BE2C (cell line): Measurements from ENCODE around the gene DZIP3.

Experiments
- DNase-seq: peaks from one replicate; pipeline ENCODE4 v3.0.0-alpha.2; 2020
- H3K27me3 ChIP-seq: fragments of 250-450 bp; sonication (Bioruptor Pico); 2 replicates; pipeline ENCODE4 v1.5.1; 2020; ENCODE audit warnings: mild to moderate bottlenecking
- H3K36me3 ChIP-seq: fragments of 250-450 bp; sonication (Bioruptor Pico); 2 replicates; pipeline ENCODE4 v1.5.1; 2020; ENCODE audit warnings: mild to moderate bottlenecking
- H3K4me1 ChIP-seq: fragments of 250-450 bp; sonication (Bioruptor Pico); 2 replicates; pipeline ENCODE4 v1.5.1; 2020
- H3K4me3 ChIP-seq: 2 replicates; pipeline ENCODE4 v1.5.1; 2011; ENCODE audit warnings: low read depth, low read length
- H3K9me3 ChIP-seq: fragments of 250-450 bp; sonication (Bioruptor Pico); 2 replicates; pipeline ENCODE4 v1.5.1; 2020
- CTCF ChIP-seq: IDR thresholded peaks from 2 replicates; pipeline ENCODE4 v1.5.1; 2012; ENCODE audit warnings: mild to moderate bottlenecking, low read depth, low read length

Gene DZIP3

GRCh38 chr3:108719178-108719806 is 129.8 kb downstream of the DZIP3 start:
- Histone ChIP-seq H3K9me3 (no peaks in the 10 kb centered on the region), H3K4me3 (no peak overlapping the region), H3K27me3 (no peaks in the 10 kb centered on the region; the same call in 1 of the 2 replicates), H3K36me3 (no peaks in the 10 kb centered on the region), H3K4me1 (no peaks in the 10 kb centered on the region)
- no peak for TF ChIP-seq CTCF
- no peak for DNase-seq

DNA sequence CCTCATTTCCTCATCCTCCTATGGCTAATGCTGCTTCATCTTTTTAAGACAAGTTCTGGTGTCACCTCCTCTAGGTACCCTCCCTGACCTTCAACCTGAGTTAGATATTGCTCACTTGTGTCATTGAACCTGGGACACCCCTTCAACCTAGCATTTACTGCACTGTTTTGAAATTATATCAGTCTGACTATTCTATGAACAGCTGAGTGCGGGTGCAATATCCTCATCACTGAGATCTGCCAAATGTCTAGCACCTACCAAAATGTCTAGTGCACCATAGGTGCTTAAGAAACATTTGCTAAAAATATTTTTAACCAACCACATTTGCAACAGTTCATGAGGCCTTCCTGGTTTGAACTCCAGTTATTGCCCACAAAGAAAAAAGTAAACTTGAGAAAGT is 133.2 kb downstream of the DZIP3 start:
- no peak for TF ChIP-seq CTCF
- Histone ChIP-seq H3K9me3 (no peaks in the 10 kb centered on the region), H3K4me3 (no peak overlapping the region), H3K4me1 (no peaks in the 10 kb centered on the region), H3K36me3 (no peaks in the 10 kb centered on the region), H3K27me3 (no peaks in the 10 kb centered on the region)
- no peak for DNase-seq

DNA sequence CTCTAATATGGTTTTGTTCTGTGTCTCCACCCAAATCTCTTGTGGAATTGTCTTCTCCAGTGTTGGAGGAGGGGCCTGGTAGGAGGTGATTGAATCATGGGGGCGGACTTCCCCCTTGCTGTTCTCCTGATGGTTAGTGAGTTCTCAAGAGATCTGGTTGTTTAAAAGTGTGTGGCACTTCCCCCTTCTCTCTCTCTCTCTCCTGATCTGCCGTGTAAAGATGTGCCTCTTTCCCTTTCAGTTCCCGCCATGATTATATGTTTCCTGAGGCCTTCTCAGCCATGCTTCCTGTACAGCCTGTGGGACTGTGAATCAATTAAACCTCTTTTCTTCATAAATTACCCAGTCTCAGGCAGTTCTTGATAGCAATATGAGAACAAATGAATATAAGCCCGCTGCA is 134.6 kb downstream of the DZIP3 start:
- Histone ChIP-seq H3K9me3 (no peaks in the 10 kb centered on the region), H3K27me3 (no peaks in the 10 kb centered on the region), H3K4me3 (no peak overlapping the region), H3K36me3 (no peaks in the 10 kb centered on the region), H3K4me1 (no peaks in the 10 kb centered on the region)
- no peak for DNase-seq
- TF ChIP-seq CTCF = no peak

GRCh38 chr3:108728105-108728504 is 138.6 kb downstream of the DZIP3 start:
- Histone ChIP-seq H3K9me3 (no peaks in the 10 kb centered on the region), H3K4me1 (no peaks in the 10 kb centered on the region), H3K27me3 (peaks cover 17% of the 10 kb centered on the region), H3K36me3 (no peaks in the 10 kb centered on the region), H3K4me3 (no peak overlapping the region)
- DNase-seq = no peak
- TF ChIP-seq CTCF = no peak

GRCh38 chr3:108728934-108729333 is 139.4 kb downstream of the DZIP3 start:
- DNase-seq = no peak
- peaks cover 17% of the 10 kb centered on the region for H3K27me3 ChIP-seq
- H3K4me3 ChIP-seq = no peak overlapping the region
- no peaks in the 10 kb centered on the region for H3K9me3 ChIP-seq
- H3K36me3 ChIP-seq = no peaks in the 10 kb centered on the region
- TF ChIP-seq CTCF = no peak
- H3K4me1 ChIP-seq = no peaks in the 10 kb centered on the region

- no peak for DNase-seq
- no peak for TF ChIP-seq CTCF
- Histone ChIP-seq H3K36me3 (no peaks in the 10 kb centered on the region), H3K27me3 (peaks cover 9% of the 10 kb centered on the region), H3K9me3 (no peaks in the 10 kb centered on the region), H3K4me3 (no peak overlapping the region), H3K4me1 (no peaks in the 10 kb centered on the region)
Measured at GRCh38 chr3:108736821-108737220, 147.3 kb downstream of the DZIP3 start.
